ENCODE results near the gene CRYBB3.
"Not testable (repeated sequence)": the region's sequence is repeated elsewhere in the genome, so short reads cannot be mapped to it uniquely, and the experiment has no call there.

CRYBB3 gene

GRCh38 chr22:25176175-25176574, 23.5 kb upstream of the CRYBB3 start:
- DNase-seq (ENCODE audit: low read depth): no peak

- DNase-seq (ENCODE audit: low read depth): no peak
Measured at GRCh38 chr22:25176799-25177198, 22.9 kb upstream of the CRYBB3 start.

- DNase-seq (ENCODE audit: low read depth): no peak
Measured at GRCh38 chr22:25177226-25177625, 22.4 kb upstream of the CRYBB3 start.

GRCh38 chr22:25177895-25178294, 21.8 kb upstream of the CRYBB3 start:
- DNase-seq (ENCODE audit: low read depth): no peak

GRCh38 chr22:25178348-25178747, 21.3 kb upstream of the CRYBB3 start:
- DNase-seq (ENCODE audit: low read depth): not testable (repeated sequence)

- DNase-seq (ENCODE audit: low read depth): not testable (repeated sequence)
Measured at GRCh38 chr22:25178869-25179631, 20.6 kb upstream of the CRYBB3 start.

- no peak for DNase-seq (ENCODE audit: low read depth)
Measured at GRCh38 chr22:25182131-25183110, 17.2 kb upstream of the CRYBB3 start.

- DNase-seq (ENCODE audit: low read depth): no peak
Measured at GRCh38 chr22:25183949-25184619, 15.6 kb upstream of the CRYBB3 start.

GRCh38 chr22:25186140-25186539, 13.5 kb upstream of the CRYBB3 start:
- no peak for DNase-seq (ENCODE audit: low read depth)

- DNase-seq (ENCODE audit: low read depth): no peak
Measured at GRCh38 chr22:25187469-25187868, 12.2 kb upstream of the CRYBB3 start.

- no peak for DNase-seq (ENCODE audit: low read depth)
Measured at GRCh38 chr22:25192406-25192805, 7.3 kb upstream of the CRYBB3 start.

GRCh38 chr22:25193130-25193529, 6.5 kb upstream of the CRYBB3 start:
- no peak for DNase-seq (ENCODE audit: low read depth)

GRCh38 chr22:25193548-25193947, 6.1 kb upstream of the CRYBB3 start:
- no peak for DNase-seq (ENCODE audit: low read depth)

- no peak for DNase-seq (ENCODE audit: low read depth)
Measured at GRCh38 chr22:25196326-25196725, 3.3 kb upstream of the CRYBB3 start.

- DNase-seq (ENCODE audit: low read depth): no peak
Measured at GRCh38 chr22:25197340-25197739, 2.3 kb upstream of the CRYBB3 start.

- DNase-seq (ENCODE audit: low read depth): no peak
Measured at GRCh38 chr22:25200967-25201366, 1.3 kb downstream of the CRYBB3 start.

- no peak for DNase-seq (ENCODE audit: low read depth)
Measured at GRCh38 chr22:25201557-25202273, 2.1 kb downstream of the CRYBB3 start.

- DNase-seq (ENCODE audit: low read depth): peak; percentile 25
Measured at GRCh38 chr22:25202290-25202921, 2.7 kb downstream of the CRYBB3 start.

- DNase-seq (ENCODE audit: low read depth): no peak
Measured at GRCh38 chr22:25203082-25203481, 3.4 kb downstream of the CRYBB3 start.

- not testable (repeated sequence) for DNase-seq (ENCODE audit: low read depth)
Measured at GRCh38 chr22:25204547-25204946, 4.9 kb downstream of the CRYBB3 start.

- no peak for DNase-seq (ENCODE audit: low read depth)
Measured at GRCh38 chr22:25205847-25206246, 6.2 kb downstream of the CRYBB3 start.
